GM19467 (cell line): ENCODE data around the gene GUCA2B.

Experiments
- ATAC-seq: cut with Tn5 transposase; IDR thresholded peaks from one replicate; pipeline ENCODE4 v1.9.1; 2021; ENCODE audit warnings: mild to moderate bottlenecking, moderate library complexity; ENCODE audit not compliant: unreplicated experiment

Gene GUCA2B

GRCh38 chr1:42183957-42184268, 30.7 kb downstream of the GUCA2B start:
- no peak for ATAC-seq

- no peak for ATAC-seq
These were observed 31.4 kb downstream of the GUCA2B start for GRCh38 chr1:42184616-42185015.

GRCh38 chr1:42186152-42186551, 32.9 kb downstream of the GUCA2B start:
- no peak for ATAC-seq

DNA sequence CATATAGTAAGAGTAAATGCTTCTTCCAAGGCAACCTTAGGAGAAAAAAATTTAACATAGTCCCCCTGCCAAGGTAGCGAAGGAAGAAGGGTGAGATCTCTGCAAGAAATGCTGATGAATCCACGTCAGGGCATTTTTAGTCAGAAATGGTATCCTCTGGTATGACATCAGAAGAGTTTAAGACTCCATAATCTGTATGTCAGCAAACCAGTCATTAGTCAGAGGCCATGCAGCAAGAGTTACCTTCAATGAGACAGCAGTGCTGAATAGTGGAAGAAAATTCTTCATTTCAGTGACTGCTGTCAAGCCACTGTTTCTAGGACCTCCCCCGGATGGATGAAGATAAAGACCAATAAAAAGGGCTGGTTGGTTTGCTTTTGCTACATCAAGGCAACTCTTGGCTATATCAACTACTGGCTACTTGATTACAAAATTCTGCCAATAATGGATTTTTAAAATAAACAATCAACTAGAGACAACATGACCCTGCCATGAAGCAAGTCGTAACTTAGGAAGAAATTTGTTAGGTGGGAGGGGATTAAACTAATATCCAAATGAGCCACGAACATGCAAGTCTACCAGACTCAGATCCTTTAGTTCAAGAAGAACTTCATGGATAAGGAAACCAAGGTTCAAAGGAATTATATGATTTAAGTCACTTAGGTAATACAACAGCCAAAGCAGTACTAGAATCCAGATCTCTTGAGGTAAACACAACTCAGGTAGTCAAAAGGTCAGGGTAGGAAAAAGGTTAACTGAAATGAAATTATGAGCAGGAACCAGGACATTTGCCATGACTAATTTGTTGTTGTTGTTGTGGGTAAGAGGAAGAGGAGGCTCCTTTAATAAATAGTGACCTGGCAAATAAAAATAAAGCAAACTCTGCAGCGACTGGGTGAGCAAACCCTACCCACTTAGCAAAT, 37.0 kb downstream of the GUCA2B start:
- ATAC-seq, result no peak

DNA sequence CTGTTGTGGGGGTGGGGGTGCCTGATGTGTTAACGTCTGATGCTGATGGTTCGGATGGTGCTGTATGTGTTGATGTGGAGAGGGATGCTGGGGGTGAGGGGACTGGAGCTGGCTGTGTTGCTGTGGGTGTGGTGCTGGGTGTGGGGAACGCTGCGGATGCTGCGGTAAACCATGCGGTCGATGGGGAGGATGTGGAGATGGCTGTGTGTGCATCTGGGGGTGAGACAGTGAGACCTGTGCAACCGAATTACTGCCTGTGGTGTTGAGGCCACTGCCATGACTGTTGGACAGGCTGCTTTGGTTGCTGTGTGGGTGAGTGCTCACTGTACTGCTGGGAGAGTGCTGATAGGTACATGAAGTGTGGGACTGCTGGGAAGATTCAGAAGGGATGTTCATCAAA, 38.1 kb downstream of the GUCA2B start:
- no peak for ATAC-seq

DNA sequence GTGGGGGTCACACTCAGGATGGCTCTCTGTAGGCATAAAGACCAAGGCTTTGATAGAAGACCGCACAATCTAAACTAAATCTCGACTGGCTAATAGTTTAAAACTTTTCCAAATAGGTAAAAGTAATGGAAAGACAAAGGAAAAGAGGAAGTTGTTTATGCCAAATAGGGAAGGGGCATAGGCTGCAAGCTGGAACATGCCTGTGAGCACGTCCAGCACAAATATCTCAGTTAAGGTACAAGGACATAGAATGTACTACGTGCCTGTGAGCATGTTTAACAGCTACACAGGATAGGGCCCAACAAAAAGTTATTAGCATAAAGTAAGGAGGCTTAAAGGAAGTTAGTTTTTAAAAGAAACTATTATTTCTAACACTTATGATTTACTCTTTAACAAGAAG, 38.9 kb downstream of the GUCA2B start:
- ATAC-seq, result no peak

DNA sequence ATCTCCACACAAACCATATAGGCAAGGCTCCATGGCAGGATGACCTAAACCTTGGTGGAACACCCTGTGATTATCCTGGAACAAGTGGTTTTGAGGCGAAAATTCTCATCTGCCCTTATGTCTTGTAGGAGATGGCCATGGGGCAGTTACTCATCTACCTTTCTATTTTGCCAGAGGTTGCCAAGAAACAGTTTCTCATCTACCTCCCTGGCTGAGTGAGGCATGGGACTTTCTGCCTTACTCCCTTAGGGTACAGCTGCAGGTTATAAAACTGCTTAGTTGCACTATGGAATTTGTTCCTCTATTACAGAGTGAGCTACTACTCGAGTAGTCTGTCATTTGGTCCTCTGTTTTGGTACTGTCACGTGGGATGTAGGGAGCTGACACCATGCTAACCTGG, 42.6 kb downstream of the GUCA2B start:
- ATAC-seq, result no peak

DNA sequence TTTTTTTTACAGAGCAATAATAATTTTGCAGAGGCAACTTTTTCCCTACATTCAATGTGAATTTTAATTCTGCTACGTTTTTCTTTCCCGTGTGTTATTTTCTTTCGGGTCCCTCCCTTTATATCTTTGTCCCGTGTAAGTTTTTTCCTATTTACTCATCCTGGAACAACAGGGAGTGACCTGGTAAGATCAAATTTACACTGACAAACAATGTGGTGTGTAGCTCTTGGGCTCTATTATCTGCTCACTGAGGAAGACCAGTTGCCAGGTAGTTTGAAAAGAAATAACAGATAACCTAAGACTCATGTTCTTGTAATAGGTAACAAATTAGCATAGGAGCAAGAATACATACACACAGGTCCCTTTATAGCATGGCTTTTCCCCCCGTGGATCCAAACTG, 45.0 kb downstream of the GUCA2B start:
- ATAC-seq, result no peak

GRCh38 chr1:42201986-42202385, 48.8 kb downstream of the GUCA2B start:
- no peak for ATAC-seq
